Measurements from ENCODE around the gene PNLDC1. TPM values are rescaled to one million over a fixed set of nuclear protein-coding genes. Genes with fewer than 3 reads are reported as not detected.

Gene PNLDC1
- total and polyA plus RNA-seq, 2 of the 4 experiments (the other 2 are of a cell fraction): not detected

- H4K8ac ChIP-seq (ENCODE audit: low read depth in 2 of 2, low read length in 2 of 2): no peak overlapping the region
- dilution Hi-C loops (cut with HindIII; ENCODE audit: low sequenced_read_pairs, unreplicated experiment): no loop called here
- CTCF ChIA-PET: no interaction called here
Observed at GRCh38 chr6:159830501-159831372, 30.7 kb downstream of the PNLDC1 start.

More at GRCh38 chr6:159830501-159831372, 30.7 kb downstream of the PNLDC1 start:
- no TSS peak for BruUV-seq (replicated peaks)
- H4K91ac ChIP-seq (ENCODE audit: insufficient read depth, low read depth, low read length): no peak overlapping the region
- WGBS, 2 experiments (ENCODE audit: extremely low coverage in 2 of 2, insufficient read length in 1 of 2): 49% methylated on average over 3 of the region's 11 CpGs; no CpG with 5 or more reads in 1 of the 2 experiments
- no peak overlapping the region for H3K4me3 ChIP-seq (ENCODE audit: insufficient read depth, low read depth, low read length)
- peak overlapping the region; percentile 39 for H2AFZ ChIP-seq (replicated peaks; ENCODE audit: low read length, poor library complexity)
- no peak overlapping the region for H2BK20ac ChIP-seq (ENCODE audit: low read depth, low read length)
- no peak overlapping the region for H2BK120ac ChIP-seq (ENCODE audit: low read depth, low read length)
- intact Hi-C loops (cut with micrococcal nuclease): no loop called here
- no peaks in the 10 kb centered on the region for H4K20me1 ChIP-seq (ENCODE audit: insufficient read depth, low read length)
- TF ChIP-seq NFE2L2 (IDR thresholded peaks at IDR 0.05; ENCODE audit: low read depth, low read length): no peak
- TF ChIP-seq MAFK (IDR thresholded peaks at IDR 0.05; ENCODE audit: low read depth, low read length): no peak
- H2BK5ac ChIP-seq (ENCODE audit: low read depth, low read length, poor library complexity, severe bottlenecking): no peak overlapping the region
- no peaks in the 10 kb centered on the region for H3K79me1 ChIP-seq (ENCODE audit: low read depth in 1 of 2, low read length in 2 of 2)
- DNase-seq: no peak
- ATAC-seq (ENCODE audit: low read depth): no peak
- no peak overlapping the region for H3K23ac ChIP-seq (ENCODE audit: low read depth, low read length)
- H3K4me1 ChIP-seq (ENCODE audit: control insufficient read depth, insufficient read depth, low read length): peaks cover 4% of the 10 kb centered on the region; the same call in 1 of the 2 replicates
- no peak overlapping the region for H3K4me2 ChIP-seq (ENCODE audit: low read depth, low read length)
- in situ Hi-C loops (cut with MboI; ENCODE audit: low sequenced_read_pairs): no loop called here
- H3K4ac ChIP-seq (ENCODE audit: low read depth, low read length): no peak overlapping the region
- H3K14ac ChIP-seq (replicated peaks; ENCODE audit: low read depth, low read length): no peak overlapping the region
- H2BK15ac ChIP-seq (ENCODE audit: low read depth, low read length): no peak overlapping the region
- H2AK5ac ChIP-seq (ENCODE audit: low read depth, low read length): no peak overlapping the region
- H3K9me3 ChIP-seq (ENCODE audit: control insufficient read depth, insufficient read depth, low read length): no peaks in the 10 kb centered on the region
- no peak overlapping the region for H2AK9ac ChIP-seq (replicated peaks; ENCODE audit: low read depth, low read length, poor library complexity)
- no peak overlapping the region for H3K9ac ChIP-seq (ENCODE audit: low read depth, low read length)
- H3K36me3 ChIP-seq (ENCODE audit: control insufficient read depth, insufficient read depth, low read length): no peaks in the 10 kb centered on the region
- peaks cover 3% of the 10 kb centered on the region; the same call in 1 of the 2 replicates for H3K9me1 ChIP-seq (ENCODE audit: insufficient read depth, low read length)
- H4K5ac ChIP-seq (ENCODE audit: low read depth, low read length): no peak overlapping the region
- H3K27ac ChIP-seq (ENCODE audit: insufficient read depth, low read length): no peak overlapping the region
- no peak overlapping the region for H3K18ac ChIP-seq (ENCODE audit: low read depth, low read length)
- H3K27me3 ChIP-seq (ENCODE audit: control insufficient read depth, insufficient read depth, low read length): no peaks in the 10 kb centered on the region
- POLR2A ChIA-PET (ENCODE audit: unreplicated experiment): interaction anchor here (0.5 kb wide), 1 partner anchor 1050 kb away, joined by 3 read pairs; no protein-coding TSS in a partner anchor
- H3K56ac ChIP-seq (ENCODE audit: extremely low read depth, insufficient read depth, low read length): no peak overlapping the region
